ENCODE results near the gene TCF7L2.

Gene TCF7L2

DNA sequence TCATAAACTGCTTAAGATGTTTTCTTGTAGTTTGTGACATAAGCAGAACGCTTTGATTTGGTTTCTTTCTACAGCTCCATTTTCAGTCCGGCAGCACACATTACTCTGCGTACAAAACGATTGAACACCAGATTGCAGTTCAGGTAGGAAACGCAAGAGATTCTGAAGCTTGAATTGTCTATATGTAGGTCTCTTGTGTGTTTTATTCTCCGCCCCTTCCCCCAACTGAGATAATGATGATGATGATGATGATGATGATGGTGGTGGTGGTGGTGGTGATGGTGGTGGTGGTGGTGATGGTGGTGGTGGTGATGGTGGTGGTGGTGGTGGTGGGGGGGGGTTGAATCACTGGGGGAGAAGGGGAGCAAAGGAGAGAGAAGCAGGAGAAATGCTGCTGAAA is 14.4 kb downstream of the TCF7L2 start:
- DNase-seq (ENCODE audit: low read depth in 2 of 2), result no peak

DNA sequence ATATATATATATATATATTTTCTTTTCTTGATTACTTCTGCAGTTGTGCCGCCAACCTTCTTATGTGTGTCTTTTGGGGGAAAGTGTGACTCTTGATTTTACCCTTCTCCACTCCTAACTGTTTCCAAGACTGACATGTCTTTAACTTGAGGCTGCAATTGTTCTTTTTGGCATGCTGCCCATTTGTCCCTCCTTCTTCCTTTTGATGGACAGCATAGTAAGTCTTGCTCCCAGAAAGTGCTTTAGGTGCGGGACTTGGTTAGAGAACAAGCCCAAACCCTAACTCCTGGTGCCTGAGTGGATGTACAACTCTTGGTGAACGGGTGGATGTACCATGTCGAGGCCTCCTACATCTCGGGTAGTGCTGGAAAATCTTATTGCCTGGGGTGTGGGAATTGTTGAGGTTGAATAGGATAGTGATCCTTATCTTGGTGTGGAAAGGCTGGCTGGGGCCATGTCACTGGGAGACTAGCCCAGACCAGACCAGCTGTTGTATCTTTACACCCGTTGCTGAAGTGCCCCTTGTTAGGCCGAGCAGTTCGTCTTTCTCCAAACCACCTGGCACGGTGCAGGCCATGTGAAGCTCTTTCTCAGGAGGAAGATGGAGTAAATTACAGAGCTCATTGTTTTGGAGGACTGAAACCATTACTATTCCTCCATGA is 16.3 kb downstream of the TCF7L2 start:
- DNase-seq (ENCODE audit: low read depth in 2 of 2), result no peak

DNA sequence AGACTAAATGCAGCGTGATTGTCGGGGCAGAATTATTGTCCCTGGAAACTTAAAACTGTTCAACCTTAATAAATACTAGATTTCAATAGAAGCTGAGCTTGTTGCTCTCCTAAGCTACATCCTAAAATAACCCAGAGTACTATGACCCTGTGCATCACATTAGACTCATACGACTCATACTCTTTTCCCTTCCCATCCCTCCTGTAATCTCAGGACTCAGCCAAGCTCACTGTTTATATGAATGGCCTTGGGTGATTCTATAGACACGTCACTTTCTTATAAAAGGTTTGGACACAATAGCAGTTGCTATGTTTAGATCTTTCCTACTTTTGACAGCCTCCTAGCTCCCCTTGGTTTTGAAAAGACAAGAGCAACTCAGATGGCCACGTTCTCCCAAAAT is 17.2 kb downstream of the TCF7L2 start:
- DNase-seq (ENCODE audit: low read depth in 2 of 2), result no peak

GRCh38 chr10:112969131-112969530 is 19.1 kb downstream of the TCF7L2 start:
- no peak for DNase-seq (ENCODE audit: low read depth in 2 of 2)

DNA sequence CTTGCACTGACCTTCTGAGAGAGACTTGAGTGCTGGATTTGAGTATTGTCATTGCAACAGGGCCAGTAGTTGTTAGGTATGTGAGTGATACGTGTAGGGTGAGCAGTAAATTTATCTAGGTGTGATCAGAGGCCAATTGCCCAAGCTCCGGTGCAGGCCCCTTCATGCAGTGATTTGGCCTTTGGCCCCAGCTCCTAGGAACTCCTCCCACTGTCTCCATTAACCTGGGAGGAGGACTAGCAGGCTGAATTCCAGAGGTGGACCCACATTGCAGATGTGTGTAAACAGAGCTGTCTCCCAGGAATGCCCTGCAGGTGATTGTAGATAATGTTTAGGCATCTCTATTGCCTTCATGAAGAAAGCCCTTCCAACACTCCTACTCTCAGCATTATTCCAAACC is 19.5 kb downstream of the TCF7L2 start:
- DNase-seq (ENCODE audit: low read depth in 2 of 2), result no peak

- no peak for DNase-seq (ENCODE audit: low read depth in 2 of 2)
Observed at GRCh38 chr10:112970021-112970420, 20.0 kb downstream of the TCF7L2 start.

GRCh38 chr10:112972606-112973005 is 22.6 kb downstream of the TCF7L2 start:
- DNase-seq (ENCODE audit: low read depth in 2 of 2), result no peak

- no peak for DNase-seq (ENCODE audit: low read depth in 2 of 2)
Observed at GRCh38 chr10:112973046-112973445, 23.0 kb downstream of the TCF7L2 start.

DNA sequence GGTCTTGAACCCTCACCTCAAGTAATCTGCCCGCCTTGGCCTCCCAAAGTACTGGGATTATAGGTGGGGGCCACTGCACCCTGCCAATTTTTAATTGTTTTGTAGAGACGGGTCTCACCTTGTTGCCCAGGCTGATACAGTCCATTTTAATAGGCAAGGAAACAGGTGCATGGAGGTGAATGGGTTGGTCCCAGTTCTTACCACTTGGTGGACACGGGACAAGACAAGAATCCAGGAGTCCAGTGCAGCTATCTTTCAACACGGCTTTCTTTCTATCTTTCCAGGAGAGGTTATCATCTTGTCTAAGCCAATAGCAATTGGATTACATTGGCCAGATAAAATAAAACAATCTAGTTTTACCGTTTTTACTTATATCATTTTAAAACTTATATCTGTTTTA is 23.8 kb downstream of the TCF7L2 start:
- no peak for DNase-seq (ENCODE audit: low read depth in 2 of 2)

- no peak for DNase-seq (ENCODE audit: low read depth in 2 of 2)
Observed at GRCh38 chr10:112977426-112977898, 27.4 kb downstream of the TCF7L2 start.

- DNase-seq (ENCODE audit: low read depth in 2 of 2), result no peak
Observed at GRCh38 chr10:112979927-112980326, 29.9 kb downstream of the TCF7L2 start.

- DNase-seq (ENCODE audit: low read depth in 2 of 2), result no peak
Observed at GRCh38 chr10:112980937-112981336, 30.9 kb downstream of the TCF7L2 start.

- DNase-seq (ENCODE audit: low read depth in 2 of 2), result no peak
Observed at GRCh38 chr10:112981553-112981952, 31.5 kb downstream of the TCF7L2 start.

DNA sequence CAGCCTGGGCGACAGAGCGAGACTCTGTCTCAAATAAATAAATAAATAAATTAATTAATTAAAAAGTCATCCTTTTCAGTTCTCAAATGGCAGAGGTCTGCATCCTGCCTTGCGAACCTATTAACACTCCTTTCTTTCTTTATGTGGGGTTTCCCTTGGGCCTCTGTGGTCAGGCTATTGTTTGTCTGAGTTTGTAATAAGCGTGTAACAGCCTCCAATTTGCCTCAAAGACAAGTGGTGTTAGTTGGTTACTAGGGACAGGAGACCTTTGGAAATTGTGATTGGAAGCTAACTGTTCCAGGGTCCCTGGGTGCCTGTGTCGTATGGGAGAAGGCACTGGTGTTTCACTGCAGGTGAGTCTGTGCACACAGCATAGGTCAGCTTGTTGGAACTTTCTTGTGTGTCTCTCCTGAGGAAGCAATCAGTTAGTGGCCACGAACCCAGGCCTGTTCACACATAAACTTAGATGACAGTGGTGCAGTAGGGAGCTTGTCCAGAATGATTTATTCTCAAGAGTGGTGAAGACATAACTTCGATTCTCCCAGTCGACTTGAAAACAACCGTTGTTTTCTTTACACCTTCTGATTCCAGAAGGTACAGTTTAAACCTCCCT is 33.5 kb downstream of the TCF7L2 start:
- DNase-seq (ENCODE audit: low read depth in 2 of 2), result no peak

DNA sequence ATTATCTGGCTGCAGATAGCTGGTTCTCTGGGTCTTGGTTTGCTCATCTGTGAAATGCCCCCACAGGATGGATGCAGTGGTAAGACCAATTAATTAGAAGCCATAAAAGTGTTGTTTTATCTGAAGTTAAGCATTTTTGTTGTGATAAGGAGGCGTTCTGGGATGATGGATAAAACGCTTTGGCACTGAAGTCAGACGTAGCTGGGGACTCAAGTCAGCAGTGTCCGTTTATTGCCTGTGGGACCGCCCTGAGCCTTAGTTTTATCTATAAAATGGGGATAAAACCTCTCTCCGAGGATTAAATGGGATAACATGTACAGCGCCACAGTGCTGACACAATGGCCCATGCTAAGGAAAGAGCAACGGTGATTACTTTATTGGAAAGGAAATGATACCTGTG is 34.7 kb downstream of the TCF7L2 start:
- DNase-seq (ENCODE audit: low read depth in 2 of 2), result no peak

DNA sequence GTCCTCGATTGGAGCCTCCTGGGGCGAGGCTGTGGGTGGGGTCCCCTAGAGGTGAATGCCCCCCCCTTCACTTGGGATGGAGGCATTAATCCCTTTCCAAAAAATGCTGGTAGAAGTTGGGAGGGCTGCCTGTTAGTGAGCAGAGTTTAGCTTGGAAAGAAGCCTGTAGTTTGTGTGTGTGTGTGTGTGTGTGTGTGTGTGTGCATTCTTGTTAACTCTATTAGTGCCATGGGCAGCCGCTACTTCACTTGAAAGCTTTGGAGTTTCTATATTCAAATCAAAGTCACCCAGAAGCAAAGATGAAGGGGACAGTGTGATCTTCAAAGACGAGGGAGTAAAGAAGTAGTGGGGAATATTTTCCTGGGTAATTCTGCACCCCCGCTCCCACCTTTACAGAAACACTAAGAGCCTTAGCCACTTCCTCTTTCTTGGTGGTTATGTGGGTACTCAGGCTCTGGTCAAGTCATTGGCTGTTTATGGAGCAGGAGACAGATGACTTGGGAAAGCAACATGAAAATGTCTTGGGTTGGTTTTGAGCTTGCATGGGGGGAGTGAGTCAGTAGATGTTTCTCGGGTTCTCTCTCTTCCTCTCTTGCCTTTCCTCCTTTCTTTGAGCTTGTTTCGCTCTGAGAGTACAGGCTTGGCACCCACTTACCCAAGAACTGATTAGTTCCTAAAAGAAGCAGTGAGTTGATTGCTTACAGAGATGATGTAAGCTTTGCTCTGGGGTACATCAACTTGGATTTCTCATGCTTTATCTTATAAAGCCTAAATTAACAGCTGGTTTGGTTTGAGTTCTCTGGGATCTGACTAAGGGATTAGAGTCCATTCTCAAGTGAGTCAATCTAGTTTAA is 35.9 kb downstream of the TCF7L2 start:
- no peak for DNase-seq (ENCODE audit: low read depth in 2 of 2)

- DNase-seq (ENCODE audit: low read depth in 2 of 2), result no peak
Observed at GRCh38 chr10:112986544-112987190, 36.6 kb downstream of the TCF7L2 start.

DNA sequence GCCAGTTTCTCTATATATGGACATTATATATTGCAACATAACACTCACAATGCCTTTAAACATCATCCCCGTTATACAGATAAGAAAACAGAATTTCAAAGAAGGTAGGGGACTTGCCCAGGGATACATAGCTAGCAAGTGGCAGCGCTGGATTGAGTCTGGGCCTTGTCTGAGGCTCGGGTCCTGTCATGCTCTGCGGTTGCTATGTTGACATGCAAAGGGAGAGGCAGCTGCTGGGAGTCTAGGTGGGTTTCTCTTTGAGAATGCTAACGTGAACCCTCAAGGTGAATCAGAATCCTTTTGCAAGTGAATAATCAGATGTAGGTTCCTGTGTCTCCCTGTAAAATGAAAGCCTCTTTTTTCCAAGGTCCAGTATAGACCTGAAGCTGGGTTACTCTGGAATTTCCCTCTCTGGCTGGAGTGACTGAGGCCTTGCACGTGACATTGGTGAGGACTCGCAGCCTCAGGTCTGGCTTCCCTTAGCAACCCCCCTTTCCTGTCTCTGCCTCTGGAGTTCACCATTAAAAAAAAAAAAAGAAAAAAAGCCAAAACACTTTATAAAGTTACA is 38.9 kb downstream of the TCF7L2 start:
- no peak for DNase-seq (ENCODE audit: low read depth in 2 of 2)

- DNase-seq (ENCODE audit: low read depth in 2 of 2), result no peak
Observed at GRCh38 chr10:112989826-112990225, 39.8 kb downstream of the TCF7L2 start.

DNA sequence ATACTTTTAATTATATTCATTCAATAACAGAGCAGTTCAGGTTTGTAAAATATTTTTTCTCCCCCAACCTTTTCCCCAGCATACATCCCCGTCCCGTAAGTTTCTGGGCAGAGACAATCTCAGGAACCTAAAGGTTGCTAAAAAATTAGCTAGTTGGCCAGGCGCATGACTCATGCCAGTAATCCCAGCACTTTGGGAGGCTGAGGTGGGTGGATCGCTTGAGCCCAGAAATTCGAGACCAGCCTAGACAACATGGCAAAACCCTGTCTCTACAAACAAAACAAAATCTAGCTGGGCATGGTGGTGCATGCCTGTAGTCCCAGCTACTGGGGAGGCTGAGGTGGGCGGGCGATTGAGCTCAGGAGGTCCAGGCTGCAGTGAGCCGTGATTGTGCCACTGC is 40.2 kb downstream of the TCF7L2 start:
- no peak for DNase-seq (ENCODE audit: low read depth in 2 of 2)

DNA sequence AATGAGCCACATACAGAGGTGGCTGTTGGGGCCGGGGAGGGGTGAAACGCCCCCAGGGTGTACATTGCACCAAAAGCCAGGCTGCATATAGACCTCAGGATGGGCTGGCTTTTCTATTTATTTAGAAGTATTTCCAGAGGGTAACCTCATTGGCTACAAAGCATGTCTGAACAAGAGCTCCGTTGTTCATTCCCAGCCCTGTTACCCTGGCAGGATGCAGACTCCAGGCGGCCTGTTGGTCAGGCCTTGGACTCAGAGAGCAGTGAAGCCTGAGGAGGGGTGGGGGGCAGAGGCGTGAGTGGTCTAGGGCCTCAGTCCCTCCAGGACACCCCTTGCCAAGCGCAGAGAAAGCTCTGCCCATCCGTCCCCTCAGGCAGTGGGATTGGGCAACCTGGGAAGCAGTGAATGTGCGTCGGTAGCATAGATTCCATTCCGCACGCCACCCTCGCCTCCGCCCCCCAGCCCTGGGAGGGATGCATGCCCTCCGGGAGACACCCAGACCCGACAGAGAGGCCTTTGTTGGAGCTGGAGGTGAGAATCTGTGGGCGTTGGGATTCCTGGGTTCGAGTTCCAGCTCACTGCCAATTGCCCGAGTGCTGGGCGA is 41.9 kb downstream of the TCF7L2 start:
- no peak for DNase-seq (ENCODE audit: low read depth in 2 of 2)

DNA sequence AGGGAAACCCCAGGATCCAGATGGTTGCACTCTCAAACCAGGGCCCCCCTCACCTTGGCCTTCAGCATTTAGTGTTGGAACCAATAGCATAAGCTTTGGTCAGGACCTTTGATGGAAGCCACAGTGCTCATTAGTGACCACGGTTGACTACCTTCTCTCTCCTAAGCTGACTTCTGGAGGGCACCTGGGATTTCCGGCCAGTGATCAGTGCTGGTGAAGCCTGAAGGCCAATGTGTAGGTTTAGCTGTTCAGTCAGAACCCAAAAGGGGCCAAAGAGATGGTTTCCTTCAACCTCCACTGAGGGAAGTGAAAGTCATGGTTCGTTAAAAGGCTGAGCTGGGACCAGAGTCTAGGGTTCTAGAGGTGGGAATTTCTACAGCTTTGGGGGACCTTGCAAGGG is 46.4 kb downstream of the TCF7L2 start:
- no peak for DNase-seq (ENCODE audit: low read depth in 2 of 2)
